ENCODE data around the gene ENTPD5. TPM values are rescaled to one million over a fixed set of nuclear protein-coding genes. Genes with fewer than 3 reads are reported as not detected.

The ENTPD5 gene
- total and polyA plus RNA-seq, 2 donors (not counting 1 experiment from before 2014, with no cell fraction given): 9.6 to 13.7 TPM

DNA sequence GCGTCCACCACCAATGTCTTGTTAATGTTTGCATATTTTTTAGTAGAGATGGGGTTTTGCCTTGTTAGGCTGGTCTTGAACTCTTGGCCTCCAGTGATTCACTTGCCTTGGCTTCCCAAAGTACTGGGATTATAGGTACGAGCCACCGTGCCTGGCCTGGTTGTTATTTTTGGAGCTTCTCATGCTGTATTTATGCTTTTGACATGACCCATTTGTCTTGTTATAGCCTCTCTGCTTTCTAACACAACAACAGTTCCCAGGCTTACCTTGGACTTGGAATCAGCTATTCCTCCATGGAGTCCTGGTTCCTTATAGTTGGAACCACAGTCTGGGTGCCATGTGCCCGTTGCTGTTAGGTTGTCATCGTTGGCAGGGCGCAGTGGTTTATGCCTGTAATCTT is 102.8 kb downstream of the ENTPD5 start:
- Histone ChIP-seq H3K27ac (ENCODE audit: insufficient read depth, low read length) (no peak overlapping the region), H3K4me1 (ENCODE audit: control insufficient read depth, extremely low read depth, insufficient read depth, low read length) (no peaks in the 10 kb centered on the region), H2AFZ (ENCODE audit: low read length) (no peak overlapping the region), H4K20me1 (ENCODE audit: control insufficient read depth, extremely low read depth, insufficient read depth, low read length) (no peaks in the 10 kb centered on the region), H3K79me2 (ENCODE audit: control insufficient read depth, insufficient read depth, low read length) (peaks cover 3% of the 10 kb centered on the region), H3K9me3 (ENCODE audit: control insufficient read depth, insufficient read depth, low read depth, low read length) (no peaks in the 10 kb centered on the region), H3K9ac (ENCODE audit: insufficient read depth, low read length) (no peak overlapping the region), H3K36me3 (ENCODE audit: control insufficient read depth, insufficient read depth, low read length) (no peaks in the 10 kb centered on the region), H3K27me3 (ENCODE audit: control insufficient read depth, insufficient read depth, low read length) (no peaks in the 10 kb centered on the region), H3K4me3 (replicated peaks in 1 of 4; ENCODE audit: control extremely low read depth in 1 of 4, insufficient read depth in 1 of 4, low read depth in 3 of 4, low read length in 4 of 4) (no peak overlapping the region), H3K4me2 (ENCODE audit: extremely low read depth, insufficient read depth, low read length) (no peak overlapping the region)
- TF ChIP-seq, protein P1, sequence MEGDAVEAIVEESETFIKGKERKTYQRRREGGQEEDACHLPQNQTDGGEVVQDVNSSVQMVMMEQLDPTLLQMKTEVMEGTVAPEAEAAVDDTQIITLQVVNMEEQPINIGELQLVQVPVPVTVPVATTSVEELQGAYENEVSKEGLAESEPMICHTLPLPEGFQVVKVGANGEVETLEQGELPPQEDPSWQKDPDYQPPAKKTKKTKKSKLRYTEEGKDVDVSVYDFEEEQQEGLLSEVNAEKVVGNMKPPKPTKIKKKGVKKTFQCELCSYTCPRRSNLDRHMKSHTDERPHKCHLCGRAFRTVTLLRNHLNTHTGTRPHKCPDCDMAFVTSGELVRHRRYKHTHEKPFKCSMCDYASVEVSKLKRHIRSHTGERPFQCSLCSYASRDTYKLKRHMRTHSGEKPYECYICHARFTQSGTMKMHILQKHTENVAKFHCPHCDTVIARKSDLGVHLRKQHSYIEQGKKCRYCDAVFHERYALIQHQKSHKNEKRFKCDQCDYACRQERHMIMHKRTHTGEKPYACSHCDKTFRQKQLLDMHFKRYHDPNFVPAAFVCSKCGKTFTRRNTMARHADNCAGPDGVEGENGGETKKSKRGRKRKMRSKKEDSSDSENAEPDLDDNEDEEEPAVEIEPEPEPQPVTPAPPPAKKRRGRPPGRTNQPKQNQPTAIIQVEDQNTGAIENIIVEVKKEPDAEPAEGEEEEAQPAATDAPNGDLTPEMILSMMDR (conservative IDR thresholded peaks at IDR 0.05 in 1 of 2, IDR thresholded peaks at IDR 0.05 in 1 of 2; ENCODE audit: low read depth in 1 of 2, low read length in 2 of 2): no peak
- no peak for TF ChIP-seq EZH2 (IDR thresholded peaks at IDR 0.05; ENCODE audit: low read length, missing control alignments)
- no peak for DNase-seq (ENCODE audit: low read depth in 2 of 2)

- Histone ChIP-seq H3K27ac (ENCODE audit: insufficient read depth, low read length) (no peak overlapping the region), H3K36me3 (ENCODE audit: control insufficient read depth, insufficient read depth, low read length) (peaks cover 8% of the 10 kb centered on the region), H2AFZ (ENCODE audit: low read length) (no peak overlapping the region), H4K20me1 (ENCODE audit: control insufficient read depth, extremely low read depth, insufficient read depth, low read length) (no peaks in the 10 kb centered on the region), H3K79me2 (ENCODE audit: control insufficient read depth, insufficient read depth, low read length) (peaks cover 3% of the 10 kb centered on the region), H3K9ac (ENCODE audit: insufficient read depth, low read length) (no peak overlapping the region), H3K9me3 (ENCODE audit: control insufficient read depth, insufficient read depth, low read depth, low read length) (no peaks in the 10 kb centered on the region), H3K4me1 (ENCODE audit: control insufficient read depth, extremely low read depth, insufficient read depth, low read length) (no peaks in the 10 kb centered on the region), H3K4me3 (replicated peaks in 1 of 4; ENCODE audit: control extremely low read depth in 1 of 4, insufficient read depth in 1 of 4, low read depth in 3 of 4, low read length in 4 of 4) (no peak overlapping the region), H3K27me3 (ENCODE audit: control insufficient read depth, insufficient read depth, low read length) (no peaks in the 10 kb centered on the region), H3K4me2 (ENCODE audit: extremely low read depth, insufficient read depth, low read length) (no peak overlapping the region)
- DNase-seq (ENCODE audit: low read depth in 2 of 2): peak in 1 of 2 donors; percentile 81
- TF ChIP-seq EZH2 (IDR thresholded peaks at IDR 0.05; ENCODE audit: low read length, missing control alignments): no peak
- TF ChIP-seq, protein P1 (conservative IDR thresholded peaks at IDR 0.05 in 1 of 2, IDR thresholded peaks at IDR 0.05 in 1 of 2; ENCODE audit: low read depth in 1 of 2, low read length in 2 of 2): no peak
Observed at GRCh38 chr14:73913256-73913655, 105.8 kb downstream of the ENTPD5 start.

DNA sequence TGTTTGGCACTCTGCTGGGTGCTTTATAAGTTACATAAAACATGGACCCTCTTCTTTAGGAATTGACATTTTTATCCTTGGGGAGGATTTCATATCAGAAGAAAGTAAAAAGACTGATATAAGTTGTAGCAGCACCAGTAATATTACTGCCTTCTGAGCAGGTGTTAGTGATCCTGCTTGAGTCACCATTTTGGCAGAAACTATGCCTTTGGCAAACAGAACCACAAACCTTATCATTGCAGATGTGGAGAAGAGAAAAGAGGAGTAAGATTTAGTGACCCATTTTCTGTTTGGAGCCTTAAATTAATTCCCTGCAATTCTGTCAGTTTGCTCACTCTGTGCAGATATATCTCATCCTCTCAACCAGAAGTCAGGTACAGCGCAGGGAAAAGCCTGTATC is 109.4 kb downstream of the ENTPD5 start:
- peak in 1 of 2 donors; percentile 49 for DNase-seq (ENCODE audit: low read depth in 2 of 2)
- no peak overlapping the region for H3K4me2 ChIP-seq (ENCODE audit: extremely low read depth, insufficient read depth, low read length)
- H3K27ac ChIP-seq (ENCODE audit: insufficient read depth, low read length): no peak overlapping the region
- no peaks in the 10 kb centered on the region for H3K9me3 ChIP-seq (ENCODE audit: control insufficient read depth, insufficient read depth, low read depth, low read length)
- H3K27me3 ChIP-seq (ENCODE audit: control insufficient read depth, insufficient read depth, low read length): no peaks in the 10 kb centered on the region
- no peak overlapping the region for H3K4me3 ChIP-seq (replicated peaks in 1 of 4; ENCODE audit: control extremely low read depth in 1 of 4, insufficient read depth in 1 of 4, low read depth in 3 of 4, low read length in 4 of 4)
- no peaks in the 10 kb centered on the region for H3K79me2 ChIP-seq (ENCODE audit: control insufficient read depth, insufficient read depth, low read length)
- TF ChIP-seq, protein P1 (conservative IDR thresholded peaks at IDR 0.05 in 1 of 2, IDR thresholded peaks at IDR 0.05 in 1 of 2; ENCODE audit: low read depth in 1 of 2, low read length in 2 of 2): no peak
- TF ChIP-seq EZH2 (IDR thresholded peaks at IDR 0.05; ENCODE audit: low read length, missing control alignments): no peak
- H3K4me1 ChIP-seq (ENCODE audit: control insufficient read depth, extremely low read depth, insufficient read depth, low read length): no peaks in the 10 kb centered on the region
- H3K36me3 ChIP-seq (ENCODE audit: control insufficient read depth, insufficient read depth, low read length): peaks cover 16% of the 10 kb centered on the region
- H2AFZ ChIP-seq (ENCODE audit: low read length): no peak overlapping the region
- H3K9ac ChIP-seq (ENCODE audit: insufficient read depth, low read length): no peak overlapping the region
- no peaks in the 10 kb centered on the region for H4K20me1 ChIP-seq (ENCODE audit: control insufficient read depth, extremely low read depth, insufficient read depth, low read length)

Other genes with a start within 250 kb of the ENTPD5 start
- gene PTGR2, start 167.5 kb downstream of the ENTPD5 start, total RNA-seq: 7.2 and 7.9 TPM in 2 replicates
- gene PTGR2, start 167.5 kb downstream of the ENTPD5 start, polyA plus RNA-seq: 5.6 and 5.7 TPM in 2 replicates
- 71.4 and 80.4 TPM in 2 replicates for gene ZNF410, start 132.4 kb downstream of the ENTPD5 start, total RNA-seq
- 45.7 and 46.5 TPM in 2 replicates for gene ZNF410, start 132.4 kb downstream of the ENTPD5 start, polyA plus RNA-seq
- 4.1 and 5.3 TPM in 2 replicates for gene FAM161B, start 69.2 kb downstream of the ENTPD5 start, total RNA-seq
- gene FAM161B, start 69.2 kb downstream of the ENTPD5 start, polyA plus RNA-seq: 2.8 and 3.7 TPM in 2 replicates
- 13.4 and 18.0 TPM in 2 replicates for gene COQ6, start 69.0 kb downstream of the ENTPD5 start, total RNA-seq
- gene COQ6, start 69.0 kb downstream of the ENTPD5 start, polyA plus RNA-seq: 20.8 and 23.2 TPM in 2 replicates
- 3.8 and 4.4 TPM in 2 replicates for gene BBOF1, start 61 bp upstream of the ENTPD5 start, total RNA-seq
- gene BBOF1, start 61 bp upstream of the ENTPD5 start, polyA plus RNA-seq: 3.0 and 7.8 TPM in 2 replicates
- 19.5 and 38.6 TPM in 2 replicates for gene ALDH6A1, start 65.2 kb upstream of the ENTPD5 start, total RNA-seq
- gene ALDH6A1, start 65.2 kb upstream of the ENTPD5 start, polyA plus RNA-seq: 16.2 and 21.7 TPM in 2 replicates
- 8.2 and 11.9 TPM in 2 replicates for gene LIN52, start 65.7 kb upstream of the ENTPD5 start, total RNA-seq
- 7.5 and 9.5 TPM in 2 replicates for gene LIN52, start 65.7 kb upstream of the ENTPD5 start, polyA plus RNA-seq
- not detected in 2 replicates for gene VSX2, start 220.2 kb upstream of the ENTPD5 start, total RNA-seq
- gene VSX2, start 220.2 kb upstream of the ENTPD5 start, polyA plus RNA-seq: not detected in 2 replicates